ENCODE measurements around the gene TRIM24. TPM values are rescaled to one million over a fixed set of nuclear protein-coding genes. Genes with fewer than 3 reads are reported as not detected.

The TRIM24 gene
- polyA plus RNA-seq, 1 of the 3 experiments (the other 2 are of a cell fraction) = 5.3 TPM

DNA sequence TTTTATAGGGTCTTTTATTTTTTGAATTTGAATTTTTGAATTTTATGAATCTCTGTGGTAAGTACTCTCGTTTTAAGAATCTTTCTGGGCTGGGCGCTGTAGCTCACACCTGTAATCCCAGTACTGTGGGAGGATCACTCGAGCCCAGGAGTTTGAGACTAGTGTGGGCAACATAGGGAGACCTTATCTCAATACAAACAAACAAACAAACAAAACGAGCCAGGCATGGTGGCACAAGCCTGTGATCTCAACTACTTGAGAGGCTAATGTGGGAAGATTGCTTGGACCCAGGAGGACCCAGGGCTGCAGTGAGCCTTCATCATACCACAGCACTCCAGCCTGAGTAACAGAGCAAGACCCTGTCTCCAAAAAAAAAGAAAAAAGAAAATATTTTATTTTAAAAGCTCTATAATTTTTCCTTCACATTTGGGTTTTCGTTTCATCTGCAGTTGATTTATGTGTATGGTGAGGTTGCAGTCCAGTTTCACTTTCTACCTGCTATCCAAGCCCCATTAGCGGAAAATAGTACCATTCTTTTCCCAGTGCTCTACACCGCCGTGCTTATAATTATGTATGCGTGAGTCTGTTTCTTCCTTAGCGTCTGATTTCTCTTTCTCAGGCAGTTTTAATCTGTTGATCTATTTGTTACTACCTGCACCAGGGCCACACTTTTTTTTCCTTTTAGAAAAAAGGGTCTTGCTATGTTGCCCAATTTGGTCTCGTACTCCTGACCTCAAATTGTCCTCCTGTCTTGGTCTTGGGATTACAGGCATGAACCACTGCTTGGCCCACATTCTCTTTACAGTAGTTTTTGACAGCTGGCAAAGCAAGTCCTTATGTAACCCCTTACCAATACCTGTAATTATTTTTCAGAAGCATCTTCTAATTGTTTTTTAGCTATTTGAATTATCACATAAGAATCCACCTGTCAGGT lies 21.7 kb downstream of the TRIM24 start:
- Histone ChIP-seq H3K9me3 (no peaks in the 10 kb centered on the region), H3K79me2 (ENCODE audit: insufficient read depth) (peaks cover 98% of the 10 kb centered on the region), H3K9ac (no peak overlapping the region), H2AFZ (ENCODE audit: low read depth) (no peak overlapping the region), H4K20me1 (ENCODE audit: insufficient read depth) (0 out of 2 replicates have a peak, but pooled peaks cover 6% of the 10 kb centered on the region), H3K4me1 (ENCODE audit: control insufficient read depth in 1 of 2, insufficient read depth in 2 of 2, low read depth in 1 of 2, low read length in 1 of 2) (peaks cover 0 to 4% of the 10 kb centered on the region in 2 experiments; a peak in 1 of 4 replicates), H3K27ac (ENCODE audit: low read depth in 2 of 2, low read length in 1 of 2) (no peak overlapping the region), H3K4me2 (no peak overlapping the region), H3K36me3 (replicated peaks in 1 of 2; ENCODE audit: control insufficient read depth in 1 of 2, insufficient read depth in 2 of 2, low read length in 1 of 2) (no peaks in the 10 kb centered on the region), H3K27me3 (ENCODE audit: insufficient read depth) (no peaks in the 10 kb centered on the region), H3K9me2 (no peaks in the 10 kb centered on the region), H3F3A (replicated peaks; ENCODE audit: insufficient read depth) (peaks cover 3% of the 10 kb centered on the region), H3K4me3 (ENCODE audit: low read depth in 2 of 2, low read length in 1 of 2) (no peak overlapping the region)
- TF ChIP-seq, protein P1, sequence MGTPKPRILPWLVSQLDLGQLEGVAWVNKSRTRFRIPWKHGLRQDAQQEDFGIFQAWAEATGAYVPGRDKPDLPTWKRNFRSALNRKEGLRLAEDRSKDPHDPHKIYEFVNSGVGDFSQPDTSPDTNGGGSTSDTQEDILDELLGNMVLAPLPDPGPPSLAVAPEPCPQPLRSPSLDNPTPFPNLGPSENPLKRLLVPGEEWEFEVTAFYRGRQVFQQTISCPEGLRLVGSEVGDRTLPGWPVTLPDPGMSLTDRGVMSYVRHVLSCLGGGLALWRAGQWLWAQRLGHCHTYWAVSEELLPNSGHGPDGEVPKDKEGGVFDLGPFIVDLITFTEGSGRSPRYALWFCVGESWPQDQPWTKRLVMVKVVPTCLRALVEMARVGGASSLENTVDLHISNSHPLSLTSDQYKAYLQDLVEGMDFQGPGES (IDR thresholded peaks at IDR 0.05; ENCODE audit: low read depth, low read length) = no peak
- TF ChIP-seq, protein P2, sequence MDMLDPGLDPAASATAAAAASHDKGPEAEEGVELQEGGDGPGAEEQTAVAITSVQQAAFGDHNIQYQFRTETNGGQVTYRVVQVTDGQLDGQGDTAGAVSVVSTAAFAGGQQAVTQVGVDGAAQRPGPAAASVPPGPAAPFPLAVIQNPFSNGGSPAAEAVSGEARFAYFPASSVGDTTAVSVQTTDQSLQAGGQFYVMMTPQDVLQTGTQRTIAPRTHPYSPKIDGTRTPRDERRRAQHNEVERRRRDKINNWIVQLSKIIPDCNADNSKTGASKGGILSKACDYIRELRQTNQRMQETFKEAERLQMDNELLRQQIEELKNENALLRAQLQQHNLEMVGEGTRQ (IDR thresholded peaks at IDR 0.05; ENCODE audit: borderline replicate concordance, low read depth, low read length) = no peak
- TF ChIP-seq SMC3 (IDR thresholded peaks at IDR 0.05; ENCODE audit: low read depth, low read length) (no peak), CHD2 (IDR thresholded peaks at IDR 0.05; ENCODE audit: low read length, partially characterized antibody) (no peak), POLR2AphosphoS5 (IDR thresholded peaks at IDR 0.05; ENCODE audit: low read depth, low read length) (no peak), SIN3A (IDR thresholded peaks at IDR 0.05; ENCODE audit: borderline replicate concordance, low read depth, low read length) (no peak), RFX5 (IDR thresholded peaks at IDR 0.05; ENCODE audit: low read length) (no peak)
- POLR2A ChIA-PET = no interaction called here
- CTCF ChIA-PET = interaction anchor here (0.7 to 1.9 kb wide), 4 partner anchors 13 to 320 kb away, joined by 3 to 6 read pairs (median 4); partner anchors contain the start of gene TRIM24
- DNase-seq = no peak
- WGBS (ENCODE audit: low lambda C conversion rate) = 89% methylated on average over 11 of the region's 11 CpGs

DNA sequence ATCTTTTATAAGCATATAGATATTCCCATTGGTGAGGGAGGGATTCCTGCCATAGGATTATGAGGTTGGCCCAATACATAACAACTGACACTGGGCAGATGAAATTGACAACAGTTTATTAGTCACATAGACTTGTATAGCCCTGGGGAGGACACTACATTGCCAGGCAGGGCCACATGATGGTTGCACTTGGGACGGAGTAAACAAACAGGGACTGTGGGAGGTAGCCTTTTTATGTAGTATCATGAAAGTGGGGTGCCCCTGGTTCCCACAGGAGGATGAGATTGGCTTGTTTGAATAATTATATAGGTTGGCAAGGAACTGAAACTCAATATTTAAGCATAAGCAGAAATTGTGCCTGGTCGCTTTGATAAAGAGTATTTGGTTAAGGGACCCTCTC lies 23.5 kb downstream of the TRIM24 start:
- Histone ChIP-seq H3K9me3 (no peaks in the 10 kb centered on the region), H4K20me1 (ENCODE audit: insufficient read depth) (0 out of 2 replicates have a peak, but pooled peaks cover 3% of the 10 kb centered on the region), H3K4me3 (ENCODE audit: low read depth in 2 of 2, low read length in 1 of 2) (no peak overlapping the region), H3K9me2 (no peaks in the 10 kb centered on the region), H3K79me2 (ENCODE audit: insufficient read depth) (peaks cover 98% of the 10 kb centered on the region), H2AFZ (ENCODE audit: low read depth) (no peak overlapping the region), H3K4me1 (ENCODE audit: control insufficient read depth in 1 of 2, insufficient read depth in 2 of 2, low read depth in 1 of 2, low read length in 1 of 2) (peaks cover 0 to 4% of the 10 kb centered on the region in 2 experiments; a peak in 1 of 4 replicates), H3K36me3 (replicated peaks in 1 of 2; ENCODE audit: control insufficient read depth in 1 of 2, insufficient read depth in 2 of 2, low read length in 1 of 2) (no peaks in the 10 kb centered on the region), H3K4me2 (no peak overlapping the region), H3K27ac (ENCODE audit: low read depth in 2 of 2, low read length in 1 of 2) (no peak overlapping the region), H3F3A (replicated peaks; ENCODE audit: insufficient read depth) (peaks cover 3% of the 10 kb centered on the region), H3K9ac (no peak overlapping the region), H3K27me3 (ENCODE audit: insufficient read depth) (no peaks in the 10 kb centered on the region)
- 98% methylated on average over 2 of the region's 2 CpGs for WGBS (ENCODE audit: low lambda C conversion rate)
- CTCF ChIA-PET = no interaction called here
- POLR2A ChIA-PET = no interaction called here
- no peak for DNase-seq
- TF ChIP-seq, protein P3, sequence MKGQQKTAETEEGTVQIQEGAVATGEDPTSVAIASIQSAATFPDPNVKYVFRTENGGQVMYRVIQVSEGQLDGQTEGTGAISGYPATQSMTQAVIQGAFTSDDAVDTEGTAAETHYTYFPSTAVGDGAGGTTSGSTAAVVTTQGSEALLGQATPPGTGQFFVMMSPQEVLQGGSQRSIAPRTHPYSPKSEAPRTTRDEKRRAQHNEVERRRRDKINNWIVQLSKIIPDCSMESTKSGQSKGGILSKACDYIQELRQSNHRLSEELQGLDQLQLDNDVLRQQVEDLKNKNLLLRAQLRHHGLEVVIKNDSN (IDR thresholded peaks at IDR 0.05; ENCODE audit: borderline replicate concordance, low read depth) = no peak
- TF ChIP-seq, protein P1 (IDR thresholded peaks at IDR 0.05; ENCODE audit: low read depth, low read length) = no peak
- TF ChIP-seq GATA2 (CRISPR knock-in tag; IDR thresholded peaks at IDR 0.05) = no peak
- TF ChIP-seq, protein P2 (IDR thresholded peaks at IDR 0.05; ENCODE audit: borderline replicate concordance, low read depth, low read length) = no peak
- TF ChIP-seq, protein P4, sequence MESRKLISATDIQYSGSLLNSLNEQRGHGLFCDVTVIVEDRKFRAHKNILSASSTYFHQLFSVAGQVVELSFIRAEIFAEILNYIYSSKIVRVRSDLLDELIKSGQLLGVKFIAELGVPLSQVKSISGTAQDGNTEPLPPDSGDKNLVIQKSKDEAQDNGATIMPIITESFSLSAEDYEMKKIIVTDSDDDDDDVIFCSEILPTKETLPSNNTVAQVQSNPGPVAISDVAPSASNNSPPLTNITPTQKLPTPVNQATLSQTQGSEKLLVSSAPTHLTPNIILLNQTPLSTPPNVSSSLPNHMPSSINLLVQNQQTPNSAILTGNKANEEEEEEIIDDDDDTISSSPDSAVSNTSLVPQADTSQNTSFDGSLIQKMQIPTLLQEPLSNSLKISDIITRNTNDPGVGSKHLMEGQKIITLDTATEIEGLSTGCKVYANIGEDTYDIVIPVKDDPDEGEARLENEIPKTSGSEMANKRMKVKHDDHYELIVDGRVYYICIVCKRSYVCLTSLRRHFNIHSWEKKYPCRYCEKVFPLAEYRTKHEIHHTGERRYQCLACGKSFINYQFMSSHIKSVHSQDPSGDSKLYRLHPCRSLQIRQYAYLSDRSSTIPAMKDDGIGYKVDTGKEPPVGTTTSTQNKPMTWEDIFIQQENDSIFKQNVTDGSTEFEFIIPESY (IDR thresholded peaks at IDR 0.05; ENCODE audit: borderline replicate concordance, low read depth) = no peak
- TF ChIP-seq TCF12 (IDR thresholded peaks at IDR 0.05) = no peak
- TF ChIP-seq, protein P5, sequence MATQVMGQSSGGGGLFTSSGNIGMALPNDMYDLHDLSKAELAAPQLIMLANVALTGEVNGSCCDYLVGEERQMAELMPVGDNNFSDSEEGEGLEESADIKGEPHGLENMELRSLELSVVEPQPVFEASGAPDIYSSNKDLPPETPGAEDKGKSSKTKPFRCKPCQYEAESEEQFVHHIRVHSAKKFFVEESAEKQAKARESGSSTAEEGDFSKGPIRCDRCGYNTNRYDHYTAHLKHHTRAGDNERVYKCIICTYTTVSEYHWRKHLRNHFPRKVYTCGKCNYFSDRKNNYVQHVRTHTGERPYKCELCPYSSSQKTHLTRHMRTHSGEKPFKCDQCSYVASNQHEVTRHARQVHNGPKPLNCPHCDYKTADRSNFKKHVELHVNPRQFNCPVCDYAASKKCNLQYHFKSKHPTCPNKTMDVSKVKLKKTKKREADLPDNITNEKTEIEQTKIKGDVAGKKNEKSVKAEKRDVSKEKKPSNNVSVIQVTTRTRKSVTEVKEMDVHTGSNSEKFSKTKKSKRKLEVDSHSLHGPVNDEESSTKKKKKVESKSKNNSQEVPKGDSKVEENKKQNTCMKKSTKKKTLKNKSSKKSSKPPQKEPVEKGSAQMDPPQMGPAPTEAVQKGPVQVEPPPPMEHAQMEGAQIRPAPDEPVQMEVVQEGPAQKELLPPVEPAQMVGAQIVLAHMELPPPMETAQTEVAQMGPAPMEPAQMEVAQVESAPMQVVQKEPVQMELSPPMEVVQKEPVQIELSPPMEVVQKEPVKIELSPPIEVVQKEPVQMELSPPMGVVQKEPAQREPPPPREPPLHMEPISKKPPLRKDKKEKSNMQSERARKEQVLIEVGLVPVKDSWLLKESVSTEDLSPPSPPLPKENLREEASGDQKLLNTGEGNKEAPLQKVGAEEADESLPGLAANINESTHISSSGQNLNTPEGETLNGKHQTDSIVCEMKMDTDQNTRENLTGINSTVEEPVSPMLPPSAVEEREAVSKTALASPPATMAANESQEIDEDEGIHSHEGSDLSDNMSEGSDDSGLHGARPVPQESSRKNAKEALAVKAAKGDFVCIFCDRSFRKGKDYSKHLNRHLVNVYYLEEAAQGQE (IDR thresholded peaks at IDR 0.05; ENCODE audit: low read depth, low read length) = no peak

Data from SK-N-SH (cell line).